DMS79 (cell line): ENCODE data around the gene TMEM170A.
A peak's percentile ranks its signal among the peaks of the same experiment; 100 is the strongest.
"Not testable (repeated sequence)": the region's sequence is repeated elsewhere in the genome, so short reads cannot be mapped to it uniquely, and the experiment has no call there.

Experiments
- DNase-seq: peaks from one replicate; lab custom pipeline; 2025; lab: John Stamatoyannopoulos, UW

The TMEM170A gene

DNA sequence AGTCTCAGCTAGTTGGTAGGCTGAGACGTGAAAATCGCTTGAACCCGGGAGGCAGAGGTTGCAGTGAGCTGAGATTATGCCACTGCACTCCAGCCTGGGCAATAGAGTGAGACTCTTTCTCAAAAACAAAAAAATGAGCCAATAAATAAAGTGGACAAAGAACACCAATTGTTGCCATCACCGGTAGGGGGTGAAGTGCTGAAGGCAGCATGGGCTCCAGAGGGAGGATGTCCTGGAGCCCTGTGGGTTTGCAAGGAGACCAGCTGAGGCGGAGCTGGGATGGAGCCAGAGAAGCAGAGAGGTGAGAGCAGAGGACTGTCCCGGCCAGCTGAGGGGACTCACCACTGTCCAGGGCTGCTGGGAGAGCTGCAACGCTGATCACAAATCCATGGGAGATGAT is 17.0 kb upstream of the TMEM170A start:
- DNase-seq, result no peak

DNA sequence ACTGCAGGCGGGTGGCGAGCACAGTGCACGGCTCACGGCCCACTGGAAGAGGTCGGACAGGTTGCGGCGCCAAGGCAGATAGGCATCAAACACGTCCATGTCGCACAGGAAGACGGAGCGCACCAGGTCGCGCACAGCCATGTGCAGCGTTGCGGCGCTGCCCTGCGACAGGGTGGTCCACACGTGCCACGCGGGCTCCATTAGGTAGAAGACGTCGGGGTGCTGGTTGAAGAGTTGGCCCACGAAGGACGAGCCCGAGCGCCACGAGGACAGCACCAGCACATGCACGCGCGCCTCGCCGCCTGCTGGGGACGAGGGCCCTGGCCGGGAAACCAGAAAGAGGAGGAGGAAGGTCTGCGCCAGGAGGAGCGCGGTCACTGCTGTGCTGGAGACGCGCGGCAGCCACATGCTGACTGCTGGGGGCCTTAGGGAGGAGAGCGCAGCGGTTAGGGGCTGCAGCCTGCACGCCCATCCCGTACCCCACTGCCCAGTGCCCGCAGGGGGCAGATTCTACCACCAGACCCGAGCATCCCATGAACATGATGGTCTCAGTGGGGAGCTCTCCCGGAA is 15.0 kb upstream of the TMEM170A start:
- DNase-seq, result no peak

DNA sequence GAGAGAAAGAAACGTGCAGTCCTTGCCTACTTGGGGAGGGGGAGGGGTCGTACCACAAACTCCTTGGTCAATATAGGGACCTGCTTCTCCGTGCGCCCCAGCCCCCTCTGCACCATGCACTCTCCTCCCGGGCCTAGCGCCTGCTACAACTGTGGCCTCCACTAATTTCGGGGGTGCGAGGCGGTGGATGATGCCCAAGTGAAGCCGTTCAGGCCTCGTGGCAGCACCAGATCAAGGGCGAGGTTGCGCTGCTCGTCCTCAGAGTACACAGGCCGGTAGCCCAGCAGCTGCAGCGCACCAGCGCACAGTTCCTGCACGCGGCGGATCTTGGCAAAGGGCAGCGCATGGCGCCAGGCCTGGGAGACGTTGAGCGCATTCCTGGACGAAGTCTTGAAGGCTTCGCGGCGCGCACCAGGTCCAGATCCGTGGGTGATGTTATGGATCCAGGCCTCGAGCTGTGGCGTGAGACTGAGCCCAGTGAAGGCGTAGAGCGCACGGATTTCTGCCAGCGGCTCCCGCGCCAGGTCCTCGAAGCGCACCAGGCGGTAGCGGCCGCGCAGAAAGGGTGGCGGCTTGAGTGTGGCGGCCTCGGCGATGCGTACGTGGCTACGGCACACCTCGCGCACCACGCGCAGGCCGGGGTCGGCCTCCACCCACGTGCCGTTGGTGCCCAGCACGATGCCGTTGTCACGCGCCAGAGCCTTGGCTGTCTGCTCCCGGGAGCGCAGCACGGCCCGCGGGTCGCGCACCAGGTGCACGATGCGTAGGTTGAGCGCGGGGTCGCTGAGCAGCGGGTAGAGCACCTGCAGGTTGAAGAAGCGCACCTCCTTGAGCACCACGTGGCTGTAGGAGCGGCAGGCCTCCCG is 14.2 kb upstream of the TMEM170A start:
- no peak for DNase-seq

DNA sequence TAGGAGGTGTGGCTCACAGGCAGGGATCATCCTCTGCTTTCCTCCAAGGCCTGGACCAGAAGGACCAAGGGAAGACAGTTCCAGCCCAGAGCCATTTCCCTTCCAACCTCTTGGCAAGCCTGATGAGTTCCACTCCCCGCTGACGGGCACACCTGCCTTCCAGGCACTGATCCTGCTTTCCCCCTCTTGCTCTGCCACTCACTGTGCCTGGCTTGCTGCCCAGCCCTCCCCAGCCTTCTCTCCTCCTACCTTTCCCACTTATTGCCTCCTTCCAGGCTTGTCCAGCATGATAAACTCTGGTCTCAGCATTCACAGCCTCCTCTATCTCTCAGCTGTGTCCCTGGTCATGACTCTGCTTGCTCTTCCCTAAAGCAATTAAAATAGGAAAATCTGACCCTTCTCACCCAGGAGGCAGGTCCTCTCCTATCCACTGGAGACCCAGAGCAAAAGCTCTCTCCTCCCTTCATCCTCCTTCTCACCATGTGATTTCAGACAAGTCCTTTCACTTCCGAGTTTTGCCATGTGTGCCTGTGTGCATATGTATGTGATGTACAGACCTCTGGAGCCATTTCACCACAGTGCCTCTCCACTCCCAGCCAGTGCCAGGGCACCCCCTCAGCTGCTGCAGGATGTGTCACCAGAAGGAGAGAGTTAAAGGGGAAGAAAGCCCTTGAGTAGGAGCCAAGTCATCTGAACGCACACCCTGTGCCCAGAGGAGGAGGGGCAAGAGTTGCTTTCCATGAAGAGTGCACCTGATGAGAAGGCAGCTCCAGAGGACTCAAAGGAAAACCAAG is 13.4 kb upstream of the TMEM170A start:
- peak; percentile 66 for DNase-seq

DNA sequence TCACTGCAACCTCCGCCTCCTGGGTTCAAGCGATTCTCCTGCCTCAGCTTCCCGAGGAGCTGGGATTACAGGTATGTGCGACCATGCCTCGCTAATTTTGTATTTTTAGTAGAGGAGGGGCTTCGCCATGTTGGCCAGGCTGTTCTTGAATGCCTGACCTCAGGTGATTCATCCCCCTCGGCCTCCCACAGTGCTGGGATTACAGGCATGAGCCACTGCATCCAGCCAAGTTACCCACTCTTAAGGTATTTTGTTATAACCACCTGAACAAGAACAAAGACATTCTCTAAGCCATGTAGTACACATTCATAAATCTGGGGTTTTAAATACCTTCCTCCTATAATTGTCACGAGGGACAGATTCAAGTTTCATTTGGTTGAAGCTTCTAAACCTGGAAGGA is 12.3 kb upstream of the TMEM170A start:
- DNase-seq, result no peak

DNA sequence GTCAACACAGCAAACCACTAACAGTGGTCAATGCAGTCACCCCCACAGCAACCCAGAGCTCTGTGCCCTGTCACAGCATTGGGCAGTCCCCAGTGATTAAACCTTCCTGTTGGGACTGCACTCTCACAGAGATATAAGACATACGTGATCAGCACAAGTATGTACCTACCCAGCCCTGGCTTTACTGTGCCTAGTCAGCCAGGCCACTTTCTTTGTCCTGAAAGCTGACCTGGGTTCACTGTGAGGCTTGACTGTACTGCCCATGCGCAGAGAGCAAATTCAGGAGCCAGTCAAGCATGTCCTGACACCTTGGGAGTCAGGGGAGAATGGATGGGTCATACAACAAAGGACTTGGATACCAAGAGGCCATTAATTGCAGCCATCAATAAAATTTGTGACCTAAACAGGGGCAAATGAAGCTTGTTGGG is 10.9 kb upstream of the TMEM170A start:
- no peak for DNase-seq

DNA sequence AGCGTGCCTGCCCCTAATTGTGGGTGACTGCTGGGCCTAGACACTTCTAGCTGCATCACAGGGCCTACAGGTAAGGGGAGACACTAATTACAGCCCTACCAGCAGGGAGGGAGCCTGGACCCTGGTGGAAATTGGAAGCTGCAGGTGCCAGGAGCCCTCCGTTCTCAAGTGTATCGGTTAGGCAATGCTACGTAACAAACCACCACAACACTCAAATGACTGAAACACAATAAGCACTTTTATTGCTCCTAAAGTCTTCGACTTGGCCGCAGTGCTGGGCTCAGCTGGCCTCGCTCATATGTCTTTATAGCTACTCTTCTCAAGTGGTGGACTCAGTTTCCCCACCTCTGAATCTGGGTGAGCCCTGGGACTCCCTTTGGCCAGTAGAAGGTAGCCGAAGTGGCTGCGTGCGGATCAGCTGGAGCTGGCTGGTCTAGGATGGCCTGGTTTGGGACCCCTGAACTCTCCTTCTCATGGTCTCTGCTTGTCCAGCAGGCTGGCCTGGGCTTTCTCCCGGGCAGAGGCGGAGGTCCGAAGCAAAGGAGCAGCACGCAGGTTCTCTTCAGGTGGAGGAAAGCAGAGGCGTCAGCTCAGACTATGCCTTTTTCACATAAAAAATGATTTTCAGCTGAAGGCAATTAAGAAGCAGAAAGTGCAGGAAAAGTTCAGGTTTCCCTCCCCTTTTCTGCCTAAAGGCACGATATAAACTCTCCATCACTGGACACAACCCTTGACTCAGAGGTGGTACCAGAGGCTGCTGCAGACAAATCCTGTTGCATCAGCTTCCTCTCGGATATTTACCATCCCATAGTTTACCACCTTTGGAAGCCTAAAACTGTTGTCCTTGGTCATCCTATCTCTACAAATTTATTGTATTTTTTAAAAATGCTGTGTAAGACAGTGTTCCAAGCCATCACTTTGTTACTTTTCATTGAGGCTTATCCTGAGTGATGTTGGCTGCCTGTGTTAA is 8.7 kb upstream of the TMEM170A start:
- DNase-seq, result no peak

DNA sequence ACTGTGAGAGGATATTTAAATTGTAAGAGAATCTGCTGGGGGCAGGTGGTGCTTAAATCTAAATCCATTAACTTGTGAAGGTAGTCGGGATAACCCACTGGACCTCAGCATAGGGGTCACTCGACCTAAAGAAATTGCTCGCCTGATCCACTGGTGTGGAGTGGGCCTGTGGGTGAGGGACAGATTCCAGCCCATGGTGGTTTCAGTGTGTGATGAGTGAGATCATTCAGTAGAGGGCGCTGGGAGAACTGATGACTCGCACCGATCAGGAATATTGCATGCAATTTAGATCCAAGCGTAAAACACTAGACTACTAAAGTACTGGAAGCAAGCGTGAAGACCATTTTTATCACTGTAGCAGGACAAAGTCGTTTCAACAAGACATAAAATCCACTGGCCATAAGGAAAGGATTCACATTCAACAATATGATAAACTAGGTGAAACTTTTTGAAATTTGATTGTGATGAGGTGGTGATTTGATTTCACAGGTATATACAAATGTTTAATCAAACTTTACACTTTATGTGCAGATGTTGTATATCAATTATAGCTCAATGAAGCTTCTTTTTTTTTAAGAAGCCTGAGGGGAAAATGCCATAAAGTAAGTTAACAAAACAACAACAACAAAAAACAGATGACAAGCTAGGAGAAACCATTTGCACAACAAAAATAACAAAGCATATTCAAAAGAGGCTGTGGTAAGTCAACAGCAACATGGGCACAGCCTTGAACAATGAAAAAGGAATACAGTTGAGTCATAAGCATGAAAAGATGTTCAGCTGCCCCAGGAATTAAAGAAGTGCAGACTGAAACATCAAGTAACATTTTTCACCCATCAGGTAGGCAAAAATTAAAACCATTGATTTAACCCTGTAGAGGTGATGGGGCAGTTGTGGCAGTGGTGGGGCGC is 7.5 kb upstream of the TMEM170A start:
- DNase-seq, result peak; percentile 11

DNA sequence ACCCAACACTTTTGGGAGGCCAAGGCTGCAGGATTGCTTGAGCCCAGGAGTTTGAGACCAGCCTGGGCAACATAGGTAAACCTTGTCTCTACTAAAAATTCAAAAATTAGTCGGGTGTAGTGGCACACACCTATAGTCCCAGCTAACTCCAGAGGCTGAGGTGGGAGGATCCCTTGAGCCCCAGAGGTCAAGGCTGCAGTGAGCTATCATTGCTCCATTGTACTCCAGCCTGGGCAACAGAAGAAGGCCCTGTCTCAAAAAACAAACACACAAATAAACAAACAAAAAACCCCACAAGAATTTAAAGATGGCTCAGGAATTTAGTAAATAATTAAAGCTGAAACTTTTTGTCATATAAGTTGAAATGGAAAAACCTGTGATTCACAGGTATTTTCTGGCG is 2.3 kb upstream of the TMEM170A start:
- DNase-seq, result no peak

DNA sequence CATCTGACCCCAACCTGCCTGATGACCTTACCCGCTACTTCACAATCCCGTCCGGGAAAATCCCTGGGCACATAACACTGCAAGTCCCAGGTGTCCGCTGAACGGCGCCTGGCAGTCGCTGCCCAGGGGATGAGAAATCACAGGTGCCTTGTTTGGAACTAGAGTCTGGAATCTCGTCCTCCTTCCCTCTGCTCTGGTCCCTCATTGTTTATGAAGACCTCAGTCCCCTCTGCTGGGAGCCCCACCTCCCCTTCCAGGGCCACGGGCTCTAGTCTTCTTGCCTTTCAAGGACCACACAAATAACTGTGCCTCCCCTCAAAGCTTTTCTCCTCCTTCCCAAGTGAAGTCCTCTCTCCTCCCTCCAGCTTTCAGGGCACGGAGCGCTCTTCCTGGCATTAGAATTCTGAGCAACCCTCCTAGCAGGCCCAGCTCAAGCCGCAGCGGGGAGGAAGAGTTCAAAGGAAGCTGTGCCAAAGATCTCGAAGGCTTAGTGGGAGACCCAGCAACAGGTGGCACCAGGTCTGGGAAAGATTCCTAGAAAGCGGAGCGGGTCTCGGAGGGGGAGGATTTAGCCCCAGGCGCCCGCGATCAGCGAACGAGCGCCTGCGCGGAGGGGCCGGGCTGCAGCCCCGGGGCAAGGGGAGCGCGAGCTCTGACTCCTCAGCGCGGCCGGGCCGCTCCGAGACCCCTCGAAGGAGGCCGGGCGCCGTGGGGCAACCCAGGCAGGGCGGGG is 934 bp downstream of the TMEM170A start:
- DNase-seq, result not testable (repeated sequence)

DNA sequence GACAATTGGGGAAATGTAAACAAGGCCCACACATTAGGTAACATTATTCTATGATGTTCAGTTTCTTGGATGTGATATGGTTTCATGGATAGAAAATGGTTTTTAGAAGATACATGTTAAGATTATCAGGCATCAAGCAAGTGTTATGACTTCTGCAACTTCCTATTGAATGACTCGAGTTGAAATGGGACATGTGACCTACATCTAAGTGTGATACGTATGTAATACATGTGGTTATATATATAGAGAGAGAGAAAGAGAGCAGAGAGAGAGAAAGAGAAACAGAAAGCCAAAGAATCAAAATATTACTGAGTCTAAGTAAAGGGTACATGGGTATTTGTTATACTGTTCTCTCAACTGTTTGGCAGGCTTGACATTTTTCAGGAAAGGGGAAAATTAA is 1.7 kb downstream of the TMEM170A start:
- DNase-seq, result no peak

DNA sequence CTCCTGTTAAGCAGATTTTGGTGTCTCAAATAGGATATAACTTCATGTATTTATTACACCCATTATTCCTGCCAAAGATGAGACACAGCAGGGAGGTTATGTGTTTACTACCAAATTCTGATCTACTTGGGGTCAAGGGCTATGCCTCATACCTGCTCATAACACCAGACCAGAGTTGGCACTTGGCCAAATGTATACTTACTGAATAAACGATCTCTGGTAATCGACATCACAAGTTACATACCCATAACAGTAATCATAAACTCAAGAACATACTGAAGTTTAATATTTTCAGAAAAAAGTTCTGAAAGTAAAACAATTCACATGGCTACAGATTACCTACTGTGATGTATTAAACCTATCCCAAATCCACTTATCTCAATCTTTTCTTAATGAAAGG is 2.9 kb downstream of the TMEM170A start:
- no peak for DNase-seq

DNA sequence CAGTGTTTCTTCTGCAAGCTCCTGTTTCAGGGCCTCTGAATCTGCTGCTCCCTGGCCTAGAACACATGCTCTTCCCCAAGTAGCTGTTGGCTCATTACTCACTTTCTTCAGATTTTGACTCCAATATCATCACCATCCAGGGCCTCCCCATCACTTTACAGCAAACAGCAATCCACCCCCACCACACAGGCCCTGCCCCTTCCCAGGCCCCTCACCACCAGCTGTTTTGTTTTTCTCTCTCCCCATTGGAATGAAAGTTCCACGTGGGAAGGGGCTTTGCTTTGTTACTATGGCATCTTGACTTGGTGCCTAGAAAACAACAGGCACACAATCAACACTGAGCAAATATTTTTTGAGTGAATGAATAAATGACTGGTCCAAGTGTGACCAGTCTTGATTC is 4.0 kb downstream of the TMEM170A start:
- no peak for DNase-seq

DNA sequence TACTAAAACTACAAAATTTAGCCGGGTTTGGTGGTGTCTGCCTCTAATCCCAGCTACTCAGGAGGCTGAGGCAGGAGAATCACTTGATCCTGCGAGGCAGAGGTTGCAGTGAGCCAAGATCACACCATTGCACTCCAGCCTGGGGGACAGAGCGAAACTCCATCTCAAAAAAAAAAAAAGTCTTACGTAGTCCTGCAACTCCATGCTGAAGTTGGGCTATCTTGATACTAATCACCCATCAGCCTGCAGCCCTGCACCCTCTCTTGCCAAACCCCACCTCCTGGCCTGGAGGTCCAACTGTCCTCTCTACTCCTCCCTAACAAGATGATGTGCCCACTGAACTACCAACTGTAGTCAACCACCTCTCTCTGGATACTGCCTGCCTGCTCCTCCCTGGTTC is 4.8 kb downstream of the TMEM170A start:
- no peak for DNase-seq

DNA sequence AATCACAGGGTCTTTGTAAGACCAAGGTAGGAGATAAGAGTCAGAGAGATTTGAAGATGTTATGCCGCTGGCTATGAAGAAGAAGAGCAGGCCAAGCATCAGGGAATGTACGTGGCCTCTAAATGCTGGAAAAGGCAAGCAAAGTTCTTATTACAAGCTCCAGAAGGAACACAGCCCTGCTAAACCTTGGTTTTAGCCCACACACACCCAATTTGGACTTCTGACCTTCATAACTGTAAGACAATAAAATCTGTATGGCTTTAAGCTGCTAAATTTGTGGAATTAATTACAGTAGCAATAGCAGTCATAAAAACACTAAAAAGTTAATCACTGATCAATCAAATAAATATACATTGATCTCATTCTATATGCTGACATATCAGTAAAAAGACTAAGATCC is 6.0 kb downstream of the TMEM170A start:
- no peak for DNase-seq

DNA sequence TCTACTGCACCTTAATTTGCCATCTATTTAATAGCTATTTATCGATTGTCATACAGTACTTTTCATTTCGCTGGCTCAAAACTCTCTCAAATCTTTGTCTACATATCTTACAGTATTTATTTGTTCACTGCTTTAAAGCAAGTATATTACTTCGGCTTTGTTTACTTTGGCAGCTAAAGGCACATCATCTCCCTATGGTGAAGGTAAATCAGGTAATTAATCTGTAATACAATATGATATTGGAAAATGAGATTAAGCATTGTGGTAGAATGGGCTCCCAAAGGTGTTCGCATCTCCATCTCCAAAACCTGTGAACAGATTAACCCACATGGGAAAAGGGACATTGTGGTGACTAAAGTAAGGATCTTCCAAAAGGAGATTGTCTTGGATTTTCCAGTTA is 6.5 kb downstream of the TMEM170A start:
- DNase-seq, result no peak

DNA sequence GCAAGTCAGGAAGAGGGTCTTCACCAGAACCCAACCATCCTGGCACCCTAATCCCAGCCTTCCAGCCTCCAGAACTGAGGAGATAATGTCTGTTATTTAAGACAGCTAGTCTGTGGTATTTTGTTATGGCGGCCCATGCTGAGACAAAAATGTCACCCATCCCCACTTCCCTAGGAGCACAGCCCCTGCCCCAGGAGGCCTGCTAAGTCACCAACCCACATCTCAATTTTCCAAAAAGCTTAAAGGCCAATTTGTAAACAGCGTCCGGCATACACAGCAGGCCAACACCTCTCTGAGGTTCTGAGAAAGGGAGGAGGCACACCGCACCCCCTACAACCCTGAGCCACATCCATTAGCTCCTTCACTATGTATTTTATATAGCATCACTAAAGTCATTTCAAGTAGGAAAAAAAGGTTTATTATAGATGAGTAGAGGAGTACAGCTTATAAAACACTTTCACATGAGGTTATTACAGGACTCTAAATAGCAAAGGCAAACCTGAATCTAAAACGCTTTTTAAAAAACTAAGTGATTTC is 6.9 kb downstream of the TMEM170A start:
- no peak for DNase-seq

DNA sequence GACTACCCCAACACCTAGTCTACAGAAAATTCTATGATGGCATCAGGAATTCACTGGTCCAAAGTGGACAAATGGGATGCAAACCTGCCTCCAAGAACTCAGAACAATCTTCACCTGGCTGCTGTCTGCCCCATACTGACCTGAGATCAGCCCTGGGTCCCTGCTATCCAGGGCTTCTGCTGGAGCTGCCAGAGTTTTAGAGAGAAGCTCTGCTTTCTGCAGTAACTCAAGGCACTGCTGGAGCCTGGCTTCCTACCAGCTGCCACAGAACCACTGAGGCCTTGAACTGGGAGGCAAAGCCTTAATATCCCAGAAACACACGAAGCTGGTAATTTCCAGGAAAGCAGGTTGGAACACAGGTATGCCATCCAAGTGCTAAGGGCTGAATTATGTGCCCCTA is 7.5 kb downstream of the TMEM170A start:
- no peak for DNase-seq

DNA sequence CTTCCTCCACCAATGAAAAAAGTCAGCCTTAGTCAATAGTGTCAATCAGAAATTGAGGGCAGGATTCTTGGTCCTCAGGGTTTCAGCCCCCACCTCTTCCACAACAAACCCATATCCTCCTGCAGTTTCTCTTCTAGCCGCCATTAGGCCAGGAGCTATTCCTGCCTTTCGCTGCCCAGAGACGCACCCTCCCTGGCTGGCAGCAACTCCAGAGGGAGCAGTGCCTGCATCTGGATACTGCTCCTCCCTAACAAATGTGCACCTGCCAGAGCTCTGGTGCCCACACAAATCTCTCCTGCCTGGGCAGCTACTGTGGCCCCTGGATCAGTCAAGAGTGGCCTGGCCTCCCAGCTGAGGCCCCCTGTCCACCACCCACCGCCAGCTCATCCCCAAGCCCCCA is 8.0 kb downstream of the TMEM170A start:
- not testable (repeated sequence) for DNase-seq

DNA sequence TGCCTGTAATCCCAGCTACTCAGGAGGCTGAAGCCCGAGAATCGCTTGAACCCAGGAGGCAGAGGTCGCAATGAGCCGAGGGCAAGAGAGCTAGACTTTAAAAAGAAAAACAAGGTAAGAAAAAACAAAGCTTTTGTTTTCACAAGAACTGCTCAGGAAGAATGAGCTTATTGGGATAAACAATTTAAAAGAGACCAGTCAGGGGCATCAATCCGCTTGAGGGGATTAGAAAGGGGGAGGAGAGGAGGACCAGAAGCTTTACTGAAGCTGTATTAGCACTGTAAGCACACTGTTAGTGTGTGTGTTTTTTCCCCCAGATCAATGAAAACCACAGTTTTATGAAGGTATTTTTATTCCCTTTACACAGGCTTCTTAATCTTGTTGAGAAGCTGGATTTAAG is 8.8 kb downstream of the TMEM170A start:
- DNase-seq, result no peak
